ENCODE data around the gene OSBPL8.

GRCh38 chr12:76501390-76501789 is 58.2 kb downstream of the OSBPL8 start:
- TF ChIP-seq EZH2 (IDR thresholded peaks at IDR 0.05; ENCODE audit: insufficient read depth, low read length) = no peak
- TF ChIP-seq, protein P1, sequence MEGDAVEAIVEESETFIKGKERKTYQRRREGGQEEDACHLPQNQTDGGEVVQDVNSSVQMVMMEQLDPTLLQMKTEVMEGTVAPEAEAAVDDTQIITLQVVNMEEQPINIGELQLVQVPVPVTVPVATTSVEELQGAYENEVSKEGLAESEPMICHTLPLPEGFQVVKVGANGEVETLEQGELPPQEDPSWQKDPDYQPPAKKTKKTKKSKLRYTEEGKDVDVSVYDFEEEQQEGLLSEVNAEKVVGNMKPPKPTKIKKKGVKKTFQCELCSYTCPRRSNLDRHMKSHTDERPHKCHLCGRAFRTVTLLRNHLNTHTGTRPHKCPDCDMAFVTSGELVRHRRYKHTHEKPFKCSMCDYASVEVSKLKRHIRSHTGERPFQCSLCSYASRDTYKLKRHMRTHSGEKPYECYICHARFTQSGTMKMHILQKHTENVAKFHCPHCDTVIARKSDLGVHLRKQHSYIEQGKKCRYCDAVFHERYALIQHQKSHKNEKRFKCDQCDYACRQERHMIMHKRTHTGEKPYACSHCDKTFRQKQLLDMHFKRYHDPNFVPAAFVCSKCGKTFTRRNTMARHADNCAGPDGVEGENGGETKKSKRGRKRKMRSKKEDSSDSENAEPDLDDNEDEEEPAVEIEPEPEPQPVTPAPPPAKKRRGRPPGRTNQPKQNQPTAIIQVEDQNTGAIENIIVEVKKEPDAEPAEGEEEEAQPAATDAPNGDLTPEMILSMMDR (IDR thresholded peaks at IDR 0.05; ENCODE audit: insufficient read depth, low read depth, low read length) = no peak

Data from astrocyte (in vitro differentiated cells and primary cell).